Measurements from ENCODE around the gene SLC52A1.

- no peak for TF ChIP-seq POLR2AphosphoS5 (IDR thresholded peaks at IDR 0.05)
- no peak for TF ChIP-seq POLR2A (IDR thresholded peaks at IDR 0.05)
- TF ChIP-seq CTCF (IDR thresholded peaks at IDR 0.05) = no peak
- no peak for TF ChIP-seq EP300 (IDR thresholded peaks at IDR 0.05; ENCODE audit: low read depth)
These were observed 33.0 kb downstream of the SLC52A1 start for GRCh38 chr17:5002121-5002788.

Data from transverse colon (tissue), 4 donors.